Left lung (tissue), 10 donors: Measurements from ENCODE around the gene OR2T35. TPM values are rescaled to one million over a fixed set of nuclear protein-coding genes. Genes with fewer than 3 reads are reported as not detected.
A peak's percentile ranks its signal among the peaks of the same experiment; 100 is the strongest.

ENCODE experiments used
- ATAC-seq: fragments of 200-7000 bp; cut with Tn5 transposase; one replicate; pipeline ENCODE4 v1.9.1; 2020; ENCODE audit warnings: moderate library complexity
- DNase-seq, 4 donors: peaks; one replicate each; pipeline ENCODE4 v3.0.0-alpha.2; 2013 to 2020
- H3K27ac ChIP-seq, 2 donors: fragments of 200-600 bp; sonication (generic) in 1 of 2; one replicate each; pipeline versions ENCODE4 v1.5.0 to v1.8.0; 2020 to 2021
- H3K27me3 ChIP-seq, 2 donors: fragments of 200-600 bp; sonication (generic) in 1 of 2; one replicate each; pipeline versions ENCODE4 v1.5.0 to v1.8.0; 2020 to 2021
- H3K36me3 ChIP-seq, 2 donors: fragments of 200-600 bp; sonication (generic) in 1 of 2; one replicate each; pipeline versions ENCODE4 v1.5.0 to v1.8.0; 2020 to 2021
- H3K4me1 ChIP-seq, 2 donors: fragments of 200-600 bp; one replicate each; pipeline ENCODE4 v1.8.0; 2021
- H3K4me3 ChIP-seq, 2 donors: fragments of 200-600 bp; sonication (generic) in 1 of 2; one replicate each; pipeline versions ENCODE4 v1.5.0 to v1.8.0; 2020 to 2021; ENCODE audit warnings: mild to moderate bottlenecking in 1 of 2
- H3K9me3 ChIP-seq, 2 donors: fragments of 200-600 bp; sonication (generic) in 1 of 2; one replicate each; pipeline versions ENCODE4 v1.5.0 to v1.8.0; 2020 to 2021
- CTCF ChIP-seq, 2 donors: fragments of 200-600 bp; sonication (generic) in 1 of 2; IDR thresholded peaks; one replicate each; pipeline versions ENCODE4 v1.5.0 to v1.8.0; 2021; ENCODE audit warnings: antibody characterized with exemption in 2 of 2
- intact Hi-C, 2 donors: fragments of 100-400 bp; cut with DNase I; formaldehyde crosslinking; loops; one replicate each; pipeline versions ENCODE4 v1.11.2 to v1.14.2; 2022
- polyA plus RNA-seq, 6 donors: library from polyadenylated mRNA; unstranded; fragments of 120-200 nt; gene quantifications; one replicate each; pipeline ENCODE4 v1.2.1, GENCODE V29; 2013; ENCODE audit not compliant: insufficient read length in 6 of 6
- total RNA-seq, 2 donors: library from RNA; stranded (reverse); fragmentation: NEBNext Ultra II Directional; extraction: Animal tissue kit (Norgen Biotek cat#: 25700); gene quantifications; one replicate each; pipeline ENCODE4 v1.2.1, GENCODE V29; 2021
- donor health status: DM: no; HTN: yes; CAD: no.
- donor health status: DM: no; HTN: no; CAD: no.

The OR2T35 gene
- total and polyA plus RNA-seq, 8 donors: not detected

GRCh38 chr1:248611883-248612414 is 33.1 kb downstream of the OR2T35 start:
- TF ChIP-seq CTCF (IDR thresholded peaks at IDR 0.05): no peak
- no peaks in the 10 kb centered on the region for H3K4me1 ChIP-seq
- intact Hi-C loops: no loop called here
- no peaks in the 10 kb centered on the region for H3K27me3 ChIP-seq
- H3K9me3 ChIP-seq: no peaks in the 10 kb centered on the region
- H3K36me3 ChIP-seq: no peaks in the 10 kb centered on the region
- ATAC-seq (no peak), DNase-seq (no peak)
- H3K4me3 ChIP-seq: no peak overlapping the region
- no peak overlapping the region for H3K27ac ChIP-seq

GRCh38 chr1:248610301-248610700 is 34.8 kb downstream of the OR2T35 start:
- no peak for DNase-seq
- intact Hi-C loops: no loop called here
- Histone ChIP-seq H3K27me3 (no peaks in the 10 kb centered on the region), H3K27ac (no peak overlapping the region), H3K36me3 (no peaks in the 10 kb centered on the region), H3K4me1 (no peaks in the 10 kb centered on the region), H3K9me3 (no peaks in the 10 kb centered on the region), H3K4me3 (no peak overlapping the region)
- no peak for TF ChIP-seq CTCF (IDR thresholded peaks at IDR 0.05)
- ATAC-seq: no peak

GRCh38 chr1:248599396-248599795 is 45.7 kb downstream of the OR2T35 start:
- no peak for ATAC-seq
- Histone ChIP-seq H3K9me3 (peaks cover 0 to 4% of the 10 kb centered on the region in 2 donors), H3K27me3 (no peaks in the 10 kb centered on the region), H3K4me3 (no peak overlapping the region), H3K4me1 (no peaks in the 10 kb centered on the region), H3K27ac (no peak overlapping the region), H3K36me3 (no peaks in the 10 kb centered on the region)
- intact Hi-C loops: no loop called here
- TF ChIP-seq CTCF (IDR thresholded peaks at IDR 0.05): no peak
- no peak for DNase-seq

- peak in 1 of 4 donors; percentile 29 for DNase-seq
- TF ChIP-seq CTCF (IDR thresholded peaks at IDR 0.05): no peak
- no peaks in the 10 kb centered on the region for H3K9me3 ChIP-seq
- no peak within 1 kb of the TSS for H3K27ac ChIP-seq
- ATAC-seq: no peak
- no peaks in the 10 kb centered on the region for H3K36me3 ChIP-seq
- no peak within 1 kb of the TSS for H3K4me3 ChIP-seq
- H3K27me3 ChIP-seq: no peaks in the 10 kb centered on the region
- intact Hi-C loops: no loop called here
- H3K4me1 ChIP-seq: no peaks in the 10 kb centered on the region
Measured at GRCh38 chr1:248597589-248597988, 47.5 kb downstream of the OR2T35 start, which contains the start of gene OR2T10. TSS of gene OR2T10 (minus strand) at chr1:248597700. CDS start at chr1:248593768, 3,932 bp downstream.

- no peak overlapping the region for H3K27ac ChIP-seq
- no peaks in the 10 kb centered on the region for H3K36me3 ChIP-seq
- no peak for TF ChIP-seq CTCF (IDR thresholded peaks at IDR 0.05)
- intact Hi-C loops: no loop called here
- DNase-seq (no peak), ATAC-seq (no peak)
- H3K9me3 ChIP-seq: no peaks in the 10 kb centered on the region
- H3K4me3 ChIP-seq: no peak overlapping the region
- H3K4me1 ChIP-seq: no peaks in the 10 kb centered on the region
- H3K27me3 ChIP-seq: no peaks in the 10 kb centered on the region
Measured at GRCh38 chr1:248596615-248597014, 48.5 kb downstream of the OR2T35 start.
